Lung (tissue), 12 donors: ENCODE data around the gene ANKRD33B. TPM values are rescaled to one million over a fixed set of nuclear protein-coding genes. Genes with fewer than 3 reads are reported as not detected.

Source experiments
- ATAC-seq: fragments of 200-7000 bp; cut with Tn5 transposase; one replicate; pipeline ENCODE4 v1.9.1; 2020; ENCODE audit warnings: moderate number of reproducible peaks; ENCODE audit not compliant: insufficient read depth, low FRiP score
- DNase-seq, 3 donors: peaks; one replicate each; pipeline ENCODE4 v3.0.0-alpha.2; 2013 to 2017
- H3K27ac ChIP-seq, 2 donors: one replicate each; pipeline ENCODE4 v1.5.1; 2013; ENCODE audit warnings: mild to moderate bottlenecking in 2 of 2, moderate library complexity in 2 of 2, control low read depth in 1 of 2, inconsistent platforms in 1 of 2, low read depth in 1 of 2, low read length in 1 of 2
- H3K27me3 ChIP-seq, 3 donors: one replicate each; pipeline ENCODE4 v1.5.1; 2013; ENCODE audit warnings: low read length in 2 of 3; ENCODE audit not compliant: control insufficient read depth in 3 of 3, insufficient read depth in 3 of 3
- H3K36me3 ChIP-seq, 4 donors: one replicate each; pipeline ENCODE4 v1.5.1; 2013; ENCODE audit warnings: low read length in 4 of 4, mild to moderate bottlenecking in 1 of 4, moderate library complexity in 1 of 4; ENCODE audit not compliant: control insufficient read depth in 4 of 4, insufficient read depth in 4 of 4
- H3K4me1 ChIP-seq, 5 donors: one replicate each; pipeline ENCODE4 v1.5.1; 2013; ENCODE audit warnings: low read length in 5 of 5, mild to moderate bottlenecking in 2 of 5, moderate library complexity in 1 of 5; ENCODE audit not compliant: control insufficient read depth in 5 of 5, insufficient read depth in 5 of 5
- H3K4me3 ChIP-seq: one replicate; pipeline ENCODE4 v1.5.1; 2013; ENCODE audit warnings: mild to moderate bottlenecking, control low read depth, moderate library complexity
- H3K9ac ChIP-seq, 2 donors: one replicate each; pipeline ENCODE4 v1.5.1; 2013; ENCODE audit warnings: low read length in 2 of 2, control low read depth in 1 of 2; ENCODE audit not compliant: insufficient read depth in 1 of 2
- H3K9me3 ChIP-seq, 4 donors: one replicate each; pipeline ENCODE4 v1.5.1; 2013; ENCODE audit warnings: low read length in 3 of 4, mild to moderate bottlenecking in 1 of 4, moderate library complexity in 1 of 4; ENCODE audit not compliant: control insufficient read depth in 4 of 4, insufficient read depth in 3 of 4
- WGBS, 2 donors: extraction: QIAGEN DNeasy Blood & Tissue Kit; methylation state at CpG; one replicate each; pipeline ENCODE4 v1.1.7; 2013; 5-methylcytosine and 5-hydroxymethylcytosine counted together
- polyA plus RNA-seq, 2 donors: library from polyadenylated mRNA; stranded (reverse); fragments of 200-250 nt; gene quantifications; one replicate each; pipeline ENCODE4 v1.2.1, GENCODE V29; 2013
- total RNA-seq, 2 donors: library from RNA; depleted of rRNA in 1 of 2; stranded (reverse); fragments of >200 nt in 1 of 2; gene quantifications; one replicate each; pipeline ENCODE4 v1.2.1, GENCODE V29; 2014 to 2021
- TF ChIP-seq, protein P1 (sequence below): IDR thresholded peaks from 2 replicates; pipeline ENCODE4 v1.5.1; 2012; ENCODE audit warnings: mild to moderate bottlenecking; ENCODE audit errors: control extremely low read depth, extremely low read depth
- donor health status: control.
- donor health status: control.
- donor health status: Bipolar disorder and iron deficiency.
- donor health status: healthy.
- donor health status: DM: yes; HTN: yes; CAD: no.

The ANKRD33B gene
- total and polyA plus RNA-seq, 4 donors = 1.0 to 6.3 (median 2.1) TPM

DNA sequence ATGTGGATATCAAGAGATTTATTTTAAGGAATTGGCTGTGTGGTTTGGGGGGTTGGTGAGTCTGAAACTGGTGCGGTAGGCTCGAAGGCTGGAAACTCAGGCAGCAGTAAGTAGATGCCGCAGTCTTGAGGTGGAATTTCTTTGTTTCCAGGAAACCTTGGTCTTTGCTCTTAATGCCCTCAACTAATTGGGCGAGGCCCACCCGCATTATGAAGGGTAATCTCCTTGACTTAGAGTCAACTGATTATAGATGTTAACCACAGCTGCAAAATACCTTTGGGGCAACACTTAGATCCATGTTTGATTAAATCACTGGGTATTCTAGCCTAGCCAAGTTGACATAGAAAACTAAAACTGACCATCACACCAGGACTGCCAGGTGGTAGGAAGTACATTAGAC, 83.8 kb downstream of the ANKRD33B start:
- H3K27ac ChIP-seq = no peak overlapping the region
- TF ChIP-seq, protein P1, sequence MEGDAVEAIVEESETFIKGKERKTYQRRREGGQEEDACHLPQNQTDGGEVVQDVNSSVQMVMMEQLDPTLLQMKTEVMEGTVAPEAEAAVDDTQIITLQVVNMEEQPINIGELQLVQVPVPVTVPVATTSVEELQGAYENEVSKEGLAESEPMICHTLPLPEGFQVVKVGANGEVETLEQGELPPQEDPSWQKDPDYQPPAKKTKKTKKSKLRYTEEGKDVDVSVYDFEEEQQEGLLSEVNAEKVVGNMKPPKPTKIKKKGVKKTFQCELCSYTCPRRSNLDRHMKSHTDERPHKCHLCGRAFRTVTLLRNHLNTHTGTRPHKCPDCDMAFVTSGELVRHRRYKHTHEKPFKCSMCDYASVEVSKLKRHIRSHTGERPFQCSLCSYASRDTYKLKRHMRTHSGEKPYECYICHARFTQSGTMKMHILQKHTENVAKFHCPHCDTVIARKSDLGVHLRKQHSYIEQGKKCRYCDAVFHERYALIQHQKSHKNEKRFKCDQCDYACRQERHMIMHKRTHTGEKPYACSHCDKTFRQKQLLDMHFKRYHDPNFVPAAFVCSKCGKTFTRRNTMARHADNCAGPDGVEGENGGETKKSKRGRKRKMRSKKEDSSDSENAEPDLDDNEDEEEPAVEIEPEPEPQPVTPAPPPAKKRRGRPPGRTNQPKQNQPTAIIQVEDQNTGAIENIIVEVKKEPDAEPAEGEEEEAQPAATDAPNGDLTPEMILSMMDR = no peak
- peaks cover 0 to 27% (median 8%) of the 10 kb centered on the region in 3 donors for H3K27me3 ChIP-seq
- H3K4me3 ChIP-seq = no peak overlapping the region
- H3K36me3 ChIP-seq = no peaks in the 10 kb centered on the region
- peaks cover 0 to 2% (median 0%) of the 10 kb centered on the region in 4 donors for H3K9me3 ChIP-seq
- DNase-seq (no peak), ATAC-seq (no peak)
- no peaks in the 10 kb centered on the region for H3K4me1 ChIP-seq
- no peak overlapping the region for H3K9ac ChIP-seq
- 97 to 98% methylated on average over 5 of the region's 5 CpGs for WGBS, 2 donors

DNA sequence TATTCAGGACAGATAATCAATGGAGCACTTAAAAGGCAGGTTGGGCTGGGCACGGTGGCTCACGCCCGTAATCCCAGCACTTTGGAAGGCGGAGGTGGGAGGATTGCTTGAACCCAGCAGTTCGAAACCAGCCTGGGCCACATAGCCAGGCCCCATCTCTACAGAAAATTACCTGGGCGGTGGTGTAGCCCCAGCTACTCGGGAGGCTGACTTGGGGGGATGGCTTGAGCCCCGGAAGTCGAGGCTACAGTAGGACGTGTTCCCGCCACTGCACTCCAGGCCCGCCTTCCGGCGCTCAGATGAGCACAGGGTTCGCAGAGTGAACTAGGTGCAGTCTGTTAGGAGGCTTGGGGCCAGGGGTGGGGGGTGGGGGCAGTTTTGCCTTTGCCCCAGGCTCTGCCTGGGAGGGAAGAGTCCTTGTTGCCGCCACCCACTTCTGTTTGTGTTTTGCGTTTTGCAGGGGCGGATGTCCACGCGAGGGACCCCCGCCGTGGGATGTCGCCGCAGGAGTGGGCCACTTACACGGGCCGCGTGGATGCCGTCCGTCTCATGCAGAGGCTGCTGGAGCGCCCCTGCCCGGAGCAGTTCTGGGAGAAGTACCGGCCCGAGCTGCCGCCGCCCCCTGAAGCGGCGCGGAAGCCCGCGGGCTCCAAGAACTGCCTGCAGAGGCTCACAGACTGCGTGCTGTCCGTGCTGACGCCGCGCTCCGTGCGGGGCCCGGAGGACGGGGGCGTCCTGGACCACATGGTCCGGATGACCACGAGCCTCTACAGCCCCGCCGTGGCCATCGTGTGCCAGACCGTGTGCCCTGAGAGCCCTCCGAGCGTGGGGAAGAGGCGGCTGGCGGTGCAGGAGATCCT, 85.2 kb downstream of the ANKRD33B start:
- Histone ChIP-seq H3K36me3 (no peaks in the 10 kb centered on the region), H3K4me1 (no peaks in the 10 kb centered on the region), H3K4me3 (no peak overlapping the region), H3K9me3 (peaks cover 0 to 2% (median 0%) of the 10 kb centered on the region in 4 donors), H3K27me3 (peaks cover 0 to 27% (median 8%) of the 10 kb centered on the region in 3 donors), H3K27ac (no peak overlapping the region), H3K9ac (no peak overlapping the region)
- 62 to 77% methylated on average over 59 to 60 of the region's 60 CpGs for WGBS, 2 donors
- TF ChIP-seq, protein P1 = no peak
- DNase-seq (no peak), ATAC-seq (no peak)

DNA sequence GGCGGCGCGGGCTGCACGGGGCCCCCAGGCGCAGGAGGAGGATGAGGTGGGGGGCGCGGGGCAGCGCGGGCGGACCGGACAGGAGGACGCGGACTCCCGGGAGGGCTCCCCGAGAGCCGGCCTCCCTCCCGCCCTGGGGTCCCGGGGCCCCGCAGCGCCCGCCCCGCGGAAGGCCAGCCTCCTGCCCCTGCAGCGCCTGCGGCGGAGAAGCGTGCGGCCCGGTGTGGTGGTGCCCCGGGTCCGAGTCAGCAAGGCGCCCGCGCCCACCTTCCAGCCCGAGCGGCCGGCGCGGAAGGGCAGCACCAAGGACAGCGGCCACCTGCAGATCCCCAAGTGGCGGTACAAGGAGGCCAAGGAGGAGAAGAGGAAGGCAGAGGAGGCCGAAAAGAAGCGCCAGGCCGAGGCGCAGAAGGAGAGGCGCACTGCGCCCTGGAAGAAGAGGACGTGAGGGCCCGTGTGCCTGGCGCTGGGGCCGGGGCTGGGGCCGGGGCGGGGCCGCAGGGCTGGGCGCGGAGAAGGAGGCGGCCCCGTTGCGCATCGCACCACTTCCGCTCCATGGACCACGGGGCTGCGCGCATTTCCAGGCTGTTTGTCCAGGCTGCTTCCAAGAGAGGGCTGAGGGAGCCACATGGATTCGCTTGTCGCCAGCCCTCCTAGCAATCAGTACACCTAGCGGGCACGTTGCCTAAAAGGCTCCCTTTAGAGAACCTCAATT, 86.0 kb downstream of the ANKRD33B start:
- peaks cover 0 to 2% (median 0%) of the 10 kb centered on the region in 4 donors for H3K9me3 ChIP-seq
- no peak overlapping the region for H3K4me3 ChIP-seq
- TF ChIP-seq, protein P1 = no peak
- H3K4me1 ChIP-seq = no peaks in the 10 kb centered on the region
- DNase-seq (peak; percentile 48 to 68 (median 60)), ATAC-seq (no peak)
- H3K36me3 ChIP-seq = no peaks in the 10 kb centered on the region
- peaks cover 0 to 27% (median 8%) of the 10 kb centered on the region in 3 donors for H3K27me3 ChIP-seq
- no peak overlapping the region for H3K9ac ChIP-seq
- H3K27ac ChIP-seq = no peak overlapping the region
- 54 to 74% methylated on average over 63 to 68 of the region's 68 CpGs for whole genome bisulfite sequencing, 2 donors
